Measurements from ENCODE around the gene TMEM221. TPM values are rescaled to one million over a fixed set of nuclear protein-coding genes. Genes with fewer than 3 reads are reported as not detected.

TMEM221 gene
- total and polyA plus RNA-seq, 10 of the 15 experiments (the other 5 are each of a cell fraction or from before 2014, with no cell fraction given): 0.04 to 0.24 TPM; not detected in 8

GRCh38 chr19:17390665-17391370 is 57.6 kb downstream of the TMEM221 start (continued):
- TF ChIP-seq BCL3 (IDR thresholded peaks at IDR 0.05; ENCODE audit: borderline replicate concordance, insufficient read depth, low read depth, low read length, poor library complexity, severe bottlenecking): peak; percentile 51
- TF ChIP-seq MLLT1 (IDR thresholded peaks at IDR 0.05): 0 out of 2 replicates have a peak, but pooled peaks have one; percentile 42
- TF ChIP-seq TCF12 (IDR thresholded peaks at IDR 0.05; ENCODE audit: low read depth, low read length): 0 out of 2 replicates have a peak, but pooled peaks have one; percentile 17
- TF ChIP-seq ZZZ3 (IDR thresholded peaks at IDR 0.05; ENCODE audit: control insufficient read depth, insufficient read length, low read depth): no peak
- TF ChIP-seq HDAC2 (IDR thresholded peaks at IDR 0.05): no peak
- no peak for TF ChIP-seq KLF5 (IDR thresholded peaks at IDR 0.05; ENCODE audit: partially characterized antibody)
- no peak for TF ChIP-seq MTA2 (IDR thresholded peaks at IDR 0.05; ENCODE audit: low read depth)
- no peak for TF ChIP-seq STAT3 (IDR thresholded peaks at IDR 0.05; ENCODE audit: low read depth, low read length)
- TF ChIP-seq MEF2B (IDR thresholded peaks at IDR 0.05; ENCODE audit: partially characterized antibody, poor library complexity, severe bottlenecking): no peak
- TF ChIP-seq BMI1 (IDR thresholded peaks at IDR 0.05; ENCODE audit: borderline replicate concordance): no peak
- TF ChIP-seq ZNF687 (IDR thresholded peaks at IDR 0.05): peak; percentile 21; the same call in 1 of the 2 replicates
- no peak for TF ChIP-seq KDM1A (IDR thresholded peaks at IDR 0.05; ENCODE audit: borderline replicate concordance)
- no peak for TF ChIP-seq PML (IDR thresholded peaks at IDR 0.05; ENCODE audit: low read length)
- TF ChIP-seq CHD4 (IDR thresholded peaks at IDR 0.05): no peak
- no peak for TF ChIP-seq SKIL (IDR thresholded peaks at IDR 0.05; ENCODE audit: low read depth, poor library complexity, severe bottlenecking)
- no peak for TF ChIP-seq E2F8 (IDR thresholded peaks at IDR 0.05; ENCODE audit: low read depth, partially characterized antibody)
